ENCODE data around the gene COL28A1. TPM values are rescaled to one million over a fixed set of nuclear protein-coding genes. Genes with fewer than 3 reads are reported as not detected.

The COL28A1 gene
- total and polyA plus RNA-seq, 4 donors: 0.05 to 0.50 (median 0.18) TPM

DNA sequence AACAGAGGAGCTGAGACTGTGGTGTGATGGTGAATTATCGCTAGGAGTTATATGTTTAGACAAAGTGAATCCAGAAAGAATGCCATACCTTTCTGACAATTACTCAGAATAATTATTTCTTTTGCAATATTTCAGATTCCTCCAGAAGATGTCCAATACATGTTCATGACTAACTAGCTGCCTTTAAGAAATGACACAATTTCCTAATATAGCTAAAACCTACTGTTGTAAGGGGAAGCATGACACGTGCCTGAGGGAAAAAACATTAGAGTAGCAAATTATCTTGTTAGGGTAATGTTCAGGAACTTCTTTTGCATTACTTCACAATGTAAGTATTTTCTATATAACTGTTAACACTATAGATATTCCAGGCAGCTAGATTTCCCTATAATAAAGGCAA lies 150.3 kb downstream of the COL28A1 start (continued):
- TF ChIP-seq REST (IDR thresholded peaks at IDR 0.05) (no peak), FOXA2 (IDR thresholded peaks at IDR 0.05) (no peak), RXRA (IDR thresholded peaks at IDR 0.05) (no peak), CTCF (IDR thresholded peaks at IDR 0.05; ENCODE audit: low read depth, low read length, missing input control) (no peak)

DNA sequence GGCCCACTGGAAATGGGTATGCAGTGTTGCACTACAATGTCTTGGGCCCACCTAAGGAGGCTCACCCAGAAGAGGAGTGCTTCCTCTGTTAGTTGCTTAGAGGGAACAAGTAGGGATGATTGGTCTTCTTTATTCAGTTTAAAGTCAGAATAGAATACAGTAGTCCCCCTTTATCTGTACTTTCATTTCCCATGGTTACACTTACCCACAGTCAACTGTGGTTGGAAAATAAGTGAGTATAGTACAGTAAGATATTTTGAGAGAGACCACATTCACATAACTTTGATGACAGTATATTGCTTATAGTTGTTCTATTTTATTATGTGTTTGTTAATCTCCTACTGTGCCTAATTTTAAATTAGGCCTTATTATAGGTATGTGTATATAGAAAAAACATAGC lies 151.4 kb downstream of the COL28A1 start:
- H3K27me3 ChIP-seq (ENCODE audit: control insufficient read depth in 4 of 4, insufficient read depth in 4 of 4, low read length in 3 of 4): no peaks in the 10 kb centered on the region
- TF ChIP-seq FOXA2 (IDR thresholded peaks at IDR 0.05) (no peak), TAF1 (conservative IDR thresholded peaks at IDR 0.05) (no peak), MAX (IDR thresholded peaks at IDR 0.05) (no peak), RXRA (IDR thresholded peaks at IDR 0.05) (no peak), RAD21 (IDR thresholded peaks at IDR 0.05) (no peak), YY1 (IDR thresholded peaks at IDR 0.05) (no peak), SP1 (IDR thresholded peaks at IDR 0.05) (no peak), HNF4A (conservative IDR thresholded peaks at IDR 0.05) (no peak)
- no peak overlapping the region for H3K27ac ChIP-seq (ENCODE audit: low read depth in 1 of 2, low read length in 2 of 2)
- DNase-seq (ENCODE audit: low spot score): no peak
- no peaks in the 10 kb centered on the region for H3K36me3 ChIP-seq (ENCODE audit: control insufficient read depth in 4 of 4, insufficient read depth in 3 of 4, low read depth in 1 of 4, low read length in 3 of 4)
- H3K4me1 ChIP-seq (ENCODE audit: control insufficient read depth in 4 of 4, insufficient read depth in 4 of 4, low read length in 3 of 4): no peaks in the 10 kb centered on the region
- H3K4me3 ChIP-seq (ENCODE audit: low read depth in 1 of 3, low read length in 3 of 3): no peak overlapping the region
- no peak overlapping the region for H3K9ac ChIP-seq (ENCODE audit: low read depth in 1 of 2, low read length in 2 of 2)
- H3K9me3 ChIP-seq (ENCODE audit: control insufficient read depth in 4 of 4, low read length in 3 of 4): no peaks in the 10 kb centered on the region

GRCh38 chr7:7375538-7375937 lies 160.1 kb downstream of the COL28A1 start:
- no peak overlapping the region for H3K4me3 ChIP-seq (ENCODE audit: low read depth in 1 of 3, low read length in 3 of 3)
- no peaks in the 10 kb centered on the region for H3K36me3 ChIP-seq (ENCODE audit: control insufficient read depth in 4 of 4, insufficient read depth in 3 of 4, low read depth in 1 of 4, low read length in 3 of 4)
- no peak for DNase-seq (ENCODE audit: low spot score)
- no peak overlapping the region for H3K9ac ChIP-seq (ENCODE audit: low read depth in 1 of 2, low read length in 2 of 2)
- no peaks in the 10 kb centered on the region for H3K27me3 ChIP-seq (ENCODE audit: control insufficient read depth in 4 of 4, insufficient read depth in 4 of 4, low read length in 3 of 4)
- H3K9me3 ChIP-seq (ENCODE audit: control insufficient read depth in 4 of 4, low read length in 3 of 4): no peaks in the 10 kb centered on the region
- 83% methylated on average over 4 of the region's 4 CpGs for WGBS
- no peak overlapping the region for H3K27ac ChIP-seq (ENCODE audit: low read depth in 1 of 2, low read length in 2 of 2)
- H3K4me1 ChIP-seq (ENCODE audit: control insufficient read depth in 4 of 4, insufficient read depth in 4 of 4, low read length in 3 of 4): no peaks in the 10 kb centered on the region
- no peak for TF ChIP-seq REST (IDR thresholded peaks at IDR 0.05)
- no peak for TF ChIP-seq CTCF (IDR thresholded peaks at IDR 0.05; ENCODE audit: low read depth, low read length, missing input control)
- no peak for TF ChIP-seq YY1 (IDR thresholded peaks at IDR 0.05)
- TF ChIP-seq HNF4G (IDR thresholded peaks at IDR 0.05): no peak
- TF ChIP-seq RAD21 (IDR thresholded peaks at IDR 0.05): no peak
- TF ChIP-seq JUND (IDR thresholded peaks at IDR 0.05): no peak
- no peak for TF ChIP-seq NR2F2 (IDR thresholded peaks at IDR 0.05)
- TF ChIP-seq, protein P1, sequence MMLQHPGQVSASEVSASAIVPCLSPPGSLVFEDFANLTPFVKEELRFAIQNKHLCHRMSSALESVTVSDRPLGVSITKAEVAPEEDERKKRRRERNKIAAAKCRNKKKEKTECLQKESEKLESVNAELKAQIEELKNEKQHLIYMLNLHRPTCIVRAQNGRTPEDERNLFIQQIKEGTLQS (IDR thresholded peaks at IDR 0.05): no peak
- no peak for TF ChIP-seq TAF1 (conservative IDR thresholded peaks at IDR 0.05)
- no peak for TF ChIP-seq FOXA2 (IDR thresholded peaks at IDR 0.05)
- TF ChIP-seq RXRA (IDR thresholded peaks at IDR 0.05): no peak
- no peak for TF ChIP-seq GABPA (IDR thresholded peaks at IDR 0.05 in 1 of 2, conservative IDR thresholded peaks at IDR 0.05 in 1 of 2)
- TF ChIP-seq HNF4A (conservative IDR thresholded peaks at IDR 0.05): no peak
- TF ChIP-seq, protein P2, sequence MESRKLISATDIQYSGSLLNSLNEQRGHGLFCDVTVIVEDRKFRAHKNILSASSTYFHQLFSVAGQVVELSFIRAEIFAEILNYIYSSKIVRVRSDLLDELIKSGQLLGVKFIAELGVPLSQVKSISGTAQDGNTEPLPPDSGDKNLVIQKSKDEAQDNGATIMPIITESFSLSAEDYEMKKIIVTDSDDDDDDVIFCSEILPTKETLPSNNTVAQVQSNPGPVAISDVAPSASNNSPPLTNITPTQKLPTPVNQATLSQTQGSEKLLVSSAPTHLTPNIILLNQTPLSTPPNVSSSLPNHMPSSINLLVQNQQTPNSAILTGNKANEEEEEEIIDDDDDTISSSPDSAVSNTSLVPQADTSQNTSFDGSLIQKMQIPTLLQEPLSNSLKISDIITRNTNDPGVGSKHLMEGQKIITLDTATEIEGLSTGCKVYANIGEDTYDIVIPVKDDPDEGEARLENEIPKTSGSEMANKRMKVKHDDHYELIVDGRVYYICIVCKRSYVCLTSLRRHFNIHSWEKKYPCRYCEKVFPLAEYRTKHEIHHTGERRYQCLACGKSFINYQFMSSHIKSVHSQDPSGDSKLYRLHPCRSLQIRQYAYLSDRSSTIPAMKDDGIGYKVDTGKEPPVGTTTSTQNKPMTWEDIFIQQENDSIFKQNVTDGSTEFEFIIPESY (IDR thresholded peaks at IDR 0.05): no peak

Measured in liver (tissue), 9 donors.